Loucy (cell line): Measurements from ENCODE around the gene RHOD.

ENCODE experiments used
- CTCF ChIP-seq: fragments of 200-600 bp; sonication (generic); conservative IDR thresholded peaks from 2 replicates; pipeline ENCODE4 v1.5.1; 2014; ENCODE audit warnings: mild to moderate bottlenecking, antibody characterized with exemption, low read length
- EZH2phosphoT487 ChIP-seq: fragments of 200-600 bp; IDR thresholded peaks from 2 replicates; pipeline ENCODE4 v1.6.1; 2018; ENCODE audit warnings: antibody characterized with exemption, mild to moderate bottlenecking, moderate library complexity, borderline replicate concordance

- TF ChIP-seq CTCF (no peak), EZH2phosphoT487 (no peak)
Observed at GRCh38 chr11:67013511-67014045, 43.1 kb upstream of the RHOD start.
